ENCODE measurements around the gene PCDHA13.

The PCDHA13 gene

GRCh38 chr5:140925806-140926442 lies 44.0 kb downstream of the PCDHA13 start, which contains the start of gene PCDHAC1:
PCDHAC1 (plus strand) TSS chr5:140926299; CDS start chr5:140926893, 594 bp downstream.
- no peaks in the 10 kb centered on the region for H3K9me2 ChIP-seq (replicated peaks; ENCODE audit: insufficient read depth, low read length)
- no peak for TF ChIP-seq CTCF (IDR thresholded peaks at IDR 0.05; ENCODE audit: low read length)
- no peak for TF ChIP-seq EZH2phosphoT487 (IDR thresholded peaks at IDR 0.05; ENCODE audit: low read length)
- H3K9ac ChIP-seq (ENCODE audit: low read length): no peak within 1 kb of the TSS
- no peaks in the 10 kb centered on the region for H3K9me3 ChIP-seq (replicated peaks; ENCODE audit: insufficient read depth, low read length)
- H3K36me3 ChIP-seq (replicated peaks; ENCODE audit: insufficient read depth, low read length): no peaks in the 10 kb centered on the region
- H3K4me2 ChIP-seq (ENCODE audit: low read depth, low read length): no peak within 1 kb of the TSS
- no peaks in the 10 kb centered on the region for H3F3A ChIP-seq (ENCODE audit: insufficient read depth, low read length)
- H2AFZ ChIP-seq (ENCODE audit: low read length): no peak within 1 kb of the TSS
- H3K79me2 ChIP-seq (ENCODE audit: low read length): no peaks in the 10 kb centered on the region
- no peaks in the 10 kb centered on the region for H3K4me1 ChIP-seq (ENCODE audit: low read length)
- H3K27me3 ChIP-seq (replicated peaks; ENCODE audit: insufficient read depth, low read length): no peaks in the 10 kb centered on the region
- no peak within 1 kb of the TSS for H3K4me3 ChIP-seq (ENCODE audit: low read length)
- H3K27ac ChIP-seq (ENCODE audit: low read length): no peak within 1 kb of the TSS
- no peak for DNase-seq
- H4K20me1 ChIP-seq (ENCODE audit: insufficient read depth, low read length): no peaks in the 10 kb centered on the region

GRCh38 chr5:140926443-140927227 lies 44.7 kb downstream of the PCDHA13 start:
- Histone ChIP-seq H3K9me3 (replicated peaks; ENCODE audit: insufficient read depth, low read length) (no peaks in the 10 kb centered on the region), H3K36me3 (replicated peaks; ENCODE audit: insufficient read depth, low read length) (no peaks in the 10 kb centered on the region), H3K9ac (ENCODE audit: low read length) (no peak overlapping the region), H3K4me3 (ENCODE audit: low read length) (no peak overlapping the region), H2AFZ (ENCODE audit: low read length) (no peak overlapping the region), H3K9me2 (replicated peaks; ENCODE audit: insufficient read depth, low read length) (no peaks in the 10 kb centered on the region), H3K27ac (ENCODE audit: low read length) (no peak overlapping the region), H3K4me2 (ENCODE audit: low read depth, low read length) (no peak overlapping the region), H3K4me1 (ENCODE audit: low read length) (no peaks in the 10 kb centered on the region), H3K27me3 (replicated peaks; ENCODE audit: insufficient read depth, low read length) (no peaks in the 10 kb centered on the region), H3F3A (ENCODE audit: insufficient read depth, low read length) (no peaks in the 10 kb centered on the region), H3K79me2 (ENCODE audit: low read length) (no peaks in the 10 kb centered on the region), H4K20me1 (ENCODE audit: insufficient read depth, low read length) (no peaks in the 10 kb centered on the region)
- no peak for TF ChIP-seq CTCF (IDR thresholded peaks at IDR 0.05; ENCODE audit: low read length)
- no peak for TF ChIP-seq EZH2phosphoT487 (IDR thresholded peaks at IDR 0.05; ENCODE audit: low read length)
- TF ChIP-seq EZH2 (optimal IDR thresholded peaks at IDR 0.05; ENCODE audit: low read depth, low read length): no peak
- no peak for DNase-seq

- Histone ChIP-seq H3K9me3 (replicated peaks; ENCODE audit: insufficient read depth, low read length) (no peaks in the 10 kb centered on the region), H3K79me2 (ENCODE audit: low read length) (no peaks in the 10 kb centered on the region), H3K36me3 (replicated peaks; ENCODE audit: insufficient read depth, low read length) (no peaks in the 10 kb centered on the region), H3K9ac (ENCODE audit: low read length) (no peak overlapping the region), H3K9me2 (replicated peaks; ENCODE audit: insufficient read depth, low read length) (no peaks in the 10 kb centered on the region), H3K27ac (ENCODE audit: low read length) (no peak overlapping the region), H3K27me3 (replicated peaks; ENCODE audit: insufficient read depth, low read length) (no peaks in the 10 kb centered on the region), H3K4me2 (ENCODE audit: low read depth, low read length) (no peak overlapping the region), H4K20me1 (ENCODE audit: insufficient read depth, low read length) (no peaks in the 10 kb centered on the region), H3K4me3 (ENCODE audit: low read length) (no peak overlapping the region), H2AFZ (ENCODE audit: low read length) (no peak overlapping the region), H3F3A (ENCODE audit: insufficient read depth, low read length) (no peaks in the 10 kb centered on the region), H3K4me1 (ENCODE audit: low read length) (no peaks in the 10 kb centered on the region)
- TF ChIP-seq EZH2phosphoT487 (IDR thresholded peaks at IDR 0.05; ENCODE audit: low read length) (no peak), CTCF (IDR thresholded peaks at IDR 0.05; ENCODE audit: low read length) (no peak), EZH2 (optimal IDR thresholded peaks at IDR 0.05; ENCODE audit: low read depth, low read length) (no peak)
- DNase-seq: no peak
Measured at GRCh38 chr5:140927228-140927573, 45.3 kb downstream of the PCDHA13 start.
